Spleen (tissue), 11 donors: ENCODE measurements around the gene MRPL51. TPM values are rescaled to one million over a fixed set of nuclear protein-coding genes. Genes with fewer than 3 reads are reported as not detected.

Experiments used
- DNase-seq: peaks from one replicate; pipeline ENCODE4 v3.0.0-alpha.2; 2020
- H3K27ac ChIP-seq, 8 donors: fragments of 200-600 bp; sonication (generic) in 7 of 8; 1 replicate in 4 of 8; 2 replicates in 4 of 8; pipeline versions ENCODE4 v1.5.0 to v1.8.0; 2016 to 2021; ENCODE audit warnings: inconsistent platforms in 4 of 8, mild to moderate bottlenecking in 4 of 8, moderate library complexity in 1 of 8
- H3K27me3 ChIP-seq, 7 donors: fragments of 200-600 bp; sonication (generic) in 6 of 7; replicated peaks in 1 of 7; 1 replicate in 4 of 7; 2 replicates in 3 of 7; pipeline versions ENCODE4 v1.5.0 to v1.8.0; 2016 to 2021; ENCODE audit warnings: inconsistent platforms in 3 of 7, mild to moderate bottlenecking in 1 of 7
- H3K36me3 ChIP-seq, 6 donors: fragments of 200-600 bp; sonication (generic) in 5 of 6; 1 replicate in 4 of 6; 2 replicates in 2 of 6; pipeline versions ENCODE4 v1.5.0 to v1.8.0; 2016 to 2021; ENCODE audit warnings: inconsistent platforms in 2 of 6
- H3K4me1 ChIP-seq, 6 donors: fragments of 200-600 bp; sonication (generic) in 5 of 6; 1 replicate in 3 of 6; 2 replicates in 3 of 6; pipeline versions ENCODE4 v1.5.0 to v1.8.0; 2016 to 2021; ENCODE audit warnings: inconsistent platforms in 3 of 6
- H3K4me3 ChIP-seq, 8 donors: fragments of 200-600 bp; sonication (generic) in 7 of 8; 1 replicate in 4 of 8; 2 replicates in 4 of 8; pipeline versions ENCODE4 v1.5.0 to v1.8.0; 2016 to 2021; ENCODE audit warnings: inconsistent platforms in 4 of 8, mild to moderate bottlenecking in 4 of 8, moderate library complexity in 2 of 8
- H3K9me3 ChIP-seq, 8 donors: fragments of 200-600 bp; sonication (generic) in 7 of 8; 1 replicate in 4 of 8; 2 replicates in 4 of 8; pipeline versions ENCODE4 v1.5.0 to v1.8.0; 2016 to 2021; ENCODE audit warnings: inconsistent platforms in 4 of 8
- CTCF ChIP-seq, 11 experiments: fragments of 200-600 bp in 7 of 11; fragments of 450-650 bp in 4 of 11; sonication (generic) in 4 of 11; IDR thresholded peaks in 8 of 11; conservative IDR thresholded peaks in 3 of 11; 1 replicate in 7 of 11; 2 replicates in 4 of 11; pipeline versions ENCODE4 v1.4.0 to v1.8.0; 2016 to 2021; ENCODE audit warnings: antibody characterized with exemption in 11 of 11, inconsistent platforms in 4 of 11, mild to moderate bottlenecking in 1 of 11
- POLR2A ChIP-seq, 3 donors: fragments of 450-650 bp; IDR thresholded peaks; one replicate each; pipeline ENCODE4 v1.5.1; 2017; ENCODE audit warnings: antibody characterized with exemption in 3 of 3, mild to moderate bottlenecking in 1 of 3
- POLR2AphosphoS5 ChIP-seq, 3 donors: sonication (generic); formaldehyde crosslinking; IDR thresholded peaks; one replicate each; pipeline ENCODE4 v1.5.1; 2017; ENCODE audit warnings: antibody characterized with exemption in 3 of 3
- WGBS, 5 donors: extraction: QIAGEN DNeasy Blood & Tissue Kit in 3 of 5; methylation state at CpG; one replicate each; pipeline versions ENCODE4 v1.1.5 to v1.1.7; 2013 to 2018; 5-methylcytosine and 5-hydroxymethylcytosine counted together
- intact Hi-C: fragments of 100-400 bp; cut with DNase I; formaldehyde crosslinking; loops from one replicate; pipeline ENCODE4 v1.15.0; 2023; ENCODE audit warnings: low total_unique reads
- polyA plus RNA-seq, 3 donors: library from polyadenylated mRNA; stranded (reverse); fragments of 200-250 nt; gene quantifications; one replicate each; pipeline ENCODE4 v1.2.1, GENCODE V29; 2013
- total RNA-seq, 7 donors: library from RNA; depleted of rRNA in 3 of 7; stranded (reverse); fragments of >200 nt in 3 of 7; fragmentation: NEBNext Ultra II Directional in 4 of 7; extraction: Animal tissue kit (Norgen Biotek cat#: 25700) in 4 of 7; gene quantifications; one replicate each; pipeline versions ENCODE4 v1.1.0 to v1.2.1, GENCODE V29; 2016 to 2021
- donor health status: healthy with polysubstance abuse.
- donor health status: DM: no; HTN: no; CAD: no; lungs with moderate emphysema.
- donor health status: DM: no; HTN: no; CAD: no.
- donor health status: Bipolar disorder and iron deficiency.
- donor health status: healthy.
- donor health status: DM: no; HTN: no; CAD: no.
- donor health status: DM: yes; HTN: yes; CAD: no.

The MRPL51 gene
- total and polyA plus RNA-seq, 10 donors: 34.0 to 137 (median 90.9) TPM

- Histone ChIP-seq H3K9me3 (no peaks in the 10 kb centered on the region), H3K4me3 (no peak overlapping the region), H3K27ac (no peak overlapping the region), H3K4me1 (peaks cover 16 to 22% (median 20%) of the 10 kb centered on the region in 6 donors), H3K36me3 (peaks cover 4 to 84% (median 78%) of the 10 kb centered on the region in 6 donors), H3K27me3 (no peaks in the 10 kb centered on the region)
- WGBS, 5 donors: 89 to 95% (median 91%) methylated on average over 17 of the region's 17 CpGs
- no peak for DNase-seq
- intact Hi-C loops: no loop called here
- TF ChIP-seq CTCF (IDR thresholded peaks at IDR 0.05 in 8 of 11, conservative IDR thresholded peaks at IDR 0.05 in 3 of 11) (no peak), POLR2AphosphoS5 (IDR thresholded peaks at IDR 0.05) (no peak), POLR2A (IDR thresholded peaks at IDR 0.05) (no peak)
These were observed 35.6 kb upstream of the MRPL51 start for GRCh38 chr12:6528539-6529235.

- intact Hi-C loops: no loop called here
- Histone ChIP-seq H3K9me3 (no peaks in the 10 kb centered on the region), H3K4me3 (no peak overlapping the region), H3K4me1 (peaks cover 7 to 13% (median 10%) of the 10 kb centered on the region in 6 donors), H3K36me3 (peaks cover 6 to 94% (median 88%) of the 10 kb centered on the region in 6 donors), H3K27ac (no peak overlapping the region), H3K27me3 (no peaks in the 10 kb centered on the region)
- TF ChIP-seq POLR2A (IDR thresholded peaks at IDR 0.05) (no peak), POLR2AphosphoS5 (IDR thresholded peaks at IDR 0.05) (no peak), CTCF (IDR thresholded peaks at IDR 0.05 in 8 of 11, conservative IDR thresholded peaks at IDR 0.05 in 3 of 11) (no peak)
- 89 to 100% (median 93%) methylated on average over 4 of the region's 4 CpGs for WGBS, 5 donors
- no peak for DNase-seq
These were observed 34.6 kb upstream of the MRPL51 start for GRCh38 chr12:6527711-6528110.

- Histone ChIP-seq H3K36me3 (peaks cover 6 to 100% (median 95%) of the 10 kb centered on the region in 6 donors), H3K27ac (no peak overlapping the region), H3K27me3 (no peaks in the 10 kb centered on the region), H3K4me1 (peaks cover 0 to 5% (median 2%) of the 10 kb centered on the region in 6 donors), H3K4me3 (no peak overlapping the region), H3K9me3 (no peaks in the 10 kb centered on the region)
- intact Hi-C loops: no loop called here
- WGBS, 5 donors: 88 to 96% (median 93%) methylated on average over 19 of the region's 19 CpGs
- DNase-seq: no peak
- TF ChIP-seq POLR2AphosphoS5 (IDR thresholded peaks at IDR 0.05) (no peak), POLR2A (IDR thresholded peaks at IDR 0.05) (no peak), CTCF (IDR thresholded peaks at IDR 0.05 in 8 of 11, conservative IDR thresholded peaks at IDR 0.05 in 3 of 11) (no peak)
These were observed 33.9 kb upstream of the MRPL51 start for GRCh38 chr12:6526766-6527525.

- intact Hi-C loops: no loop called here
- no peak overlapping the region for H3K27ac ChIP-seq
- H3K27me3 ChIP-seq: no peaks in the 10 kb centered on the region
- no peak overlapping the region for H3K4me3 ChIP-seq
- no peak for DNase-seq
- TF ChIP-seq POLR2AphosphoS5 (IDR thresholded peaks at IDR 0.05): no peak
- no peak for TF ChIP-seq CTCF (IDR thresholded peaks at IDR 0.05 in 8 of 11, conservative IDR thresholded peaks at IDR 0.05 in 3 of 11)
- TF ChIP-seq POLR2A (IDR thresholded peaks at IDR 0.05): no peak
- H3K4me1 ChIP-seq: no peaks in the 10 kb centered on the region
- peaks cover 6 to 100% (median 99%) of the 10 kb centered on the region in 6 donors for H3K36me3 ChIP-seq
- H3K9me3 ChIP-seq: no peaks in the 10 kb centered on the region
- 91 to 97% (median 94%) methylated on average over 5 to 7 of the region's 7 CpGs for WGBS, 5 donors
These were observed 33.1 kb upstream of the MRPL51 start for GRCh38 chr12:6526201-6526600.
